SK-N-SH (cell line): ENCODE measurements around the gene BMP7. TPM values are rescaled to one million over a fixed set of nuclear protein-coding genes. Genes with fewer than 3 reads are reported as not detected.

Source experiments
- CTCF ChIA-PET: fragments of 300-600, 350-600 bp; formaldehyde crosslinking; extraction: SDS; loops from one replicate; lab custom pipeline; 2021; lab: Yijun Ruan, JAX
- POLR2A ChIA-PET: fragments of 350-600 bp; sonication (Branson Sonifier 250); formaldehyde crosslinking; extraction: SDS; loops from one replicate; lab custom pipeline; 2020; ENCODE audit warnings: antibody characterized with exemption, inconsistent platforms; lab: Yijun Ruan, JAX
- DNase-seq: peaks from one replicate; pipeline ENCODE4 v3.0.0; 2012
- H2AFZ ChIP-seq: fragments of 200-600 bp; sonication (generic); 2 replicates; pipeline ENCODE4 v1.8.1; 2016; ENCODE audit warnings: antibody characterized with exemption, mild to moderate bottlenecking, low read depth
- H3F3A ChIP-seq: fragments of 200-600 bp; sonication (generic); replicated peaks from 2 replicates; pipeline ENCODE3; 2016; ENCODE audit warnings: antibody characterized with exemption, mild to moderate bottlenecking; ENCODE audit not compliant: insufficient read depth
- H3K27ac ChIP-seq, 2 experiments: fragments of 200-500 bp in 1 of 2; fragments of 200-600 bp in 1 of 2; sonication (Bioruptor generic) in 1 of 2; sonication (generic), shearing (Covaris generic) in 1 of 2; 2 replicates each; pipeline versions ENCODE4 v1.5.1 to v1.6.1; 2014 to 2016; ENCODE audit warnings: low read depth in 2 of 2, inconsistent platforms in 1 of 2, low read length in 1 of 2, mild to moderate bottlenecking in 1 of 2, mixed read lengths in 1 of 2
- H3K27me3 ChIP-seq: fragments of 200-600 bp; sonication (generic), shearing (Covaris generic); 2 replicates; pipeline ENCODE4 v1.6.1; 2016; ENCODE audit warnings: mixed run types; ENCODE audit not compliant: insufficient read depth
- H3K36me3 ChIP-seq, 2 experiments: fragments of 200-500 bp in 1 of 2; fragments of 200-600 bp in 1 of 2; sonication (Bioruptor generic) in 1 of 2; sonication (generic) in 1 of 2; replicated peaks in 1 of 2; 2 replicates each; pipeline versions ENCODE3 to v1.5.1; 2014 to 2016; ENCODE audit warnings: low read length in 1 of 2, mild to moderate bottlenecking in 1 of 2; ENCODE audit not compliant: insufficient read depth in 2 of 2, control insufficient read depth in 1 of 2
- H3K4me1 ChIP-seq, 2 experiments: fragments of 200-500 bp in 1 of 2; fragments of 200-600 bp in 1 of 2; sonication (Bioruptor generic) in 1 of 2; sonication (generic), shearing (Covaris generic) in 1 of 2; 2 replicates each; pipeline versions ENCODE4 v1.5.1 to v1.6.1; 2014 to 2016; ENCODE audit warnings: low read depth in 1 of 2, low read length in 1 of 2, mixed run types in 1 of 2; ENCODE audit not compliant: insufficient read depth in 2 of 2, control insufficient read depth in 1 of 2
- H3K4me2 ChIP-seq: fragments of 200-600 bp; sonication (generic), shearing (Covaris generic); 2 replicates; pipeline ENCODE4 v1.6.1; 2017; ENCODE audit warnings: mixed run types
- H3K4me3 ChIP-seq, 2 experiments: fragments of 200-500 bp in 1 of 2; fragments of 200-600 bp in 1 of 2; sonication (Bioruptor generic) in 1 of 2; sonication (generic), shearing (Covaris generic) in 1 of 2; 2 replicates each; pipeline versions ENCODE4 v1.5.1 to v1.8.1; 2014 to 2016; ENCODE audit warnings: low read depth in 2 of 2, inconsistent platforms in 1 of 2, low read length in 1 of 2, mild to moderate bottlenecking in 1 of 2, mixed read lengths in 1 of 2, moderate library complexity in 1 of 2
- H3K79me2 ChIP-seq: fragments of 200-600 bp; sonication (generic); 2 replicates; pipeline ENCODE4 v1.8.1; 2017; ENCODE audit warnings: mild to moderate bottlenecking; ENCODE audit not compliant: insufficient read depth
- H3K9ac ChIP-seq: fragments of 200-600 bp; sonication (generic); 2 replicates; pipeline ENCODE4 v1.6.1; 2017; ENCODE audit warnings: mixed run types
- H3K9me2 ChIP-seq: fragments of 200-600 bp; sonication (generic); 2 replicates; pipeline ENCODE4 v1.6.1; 2017; ENCODE audit warnings: mixed run types
- H3K9me3 ChIP-seq: fragments of 200-600 bp; sonication (generic); 2 replicates; pipeline ENCODE4 v1.6.1; 2017; ENCODE audit warnings: mixed run types, mild to moderate bottlenecking, moderate library complexity
- H4K20me1 ChIP-seq: fragments of 200-600 bp; sonication (generic); 2 replicates; pipeline ENCODE4 v1.6.1; 2017; ENCODE audit warnings: mild to moderate bottlenecking, mixed run types; ENCODE audit not compliant: insufficient read depth
- ELF1 ChIP-seq: IDR thresholded peaks from 2 replicates; pipeline ENCODE4 v1.4.0; 2012
- EZH2phosphoT487 ChIP-seq: fragments of 200-600 bp; sonication (generic); IDR thresholded peaks from 2 replicates; pipeline ENCODE4 v1.6.1; 2017; ENCODE audit warnings: low read depth, mixed run types, mild to moderate bottlenecking, antibody characterized with exemption, moderate library complexity, borderline replicate concordance
- FOXJ3 ChIP-seq: sonication (generic); formaldehyde crosslinking; IDR thresholded peaks from 2 replicates; pipeline ENCODE4 v1.5.1; 2020; ENCODE audit warnings: mild to moderate bottlenecking, missing genetic modification reagents
- FOXM1 ChIP-seq: IDR thresholded peaks from 2 replicates; pipeline ENCODE4 v1.4.0; 2012; ENCODE audit warnings: low read depth, mild to moderate bottlenecking
- GABPA ChIP-seq: IDR thresholded peaks from 2 replicates; pipeline ENCODE4 v1.4.0; 2012; ENCODE audit warnings: low read depth, mild to moderate bottlenecking
- GATA2 ChIP-seq: sonication (generic); formaldehyde crosslinking; IDR thresholded peaks from 2 replicates; pipeline ENCODE4 v1.5.0; 2020; ENCODE audit warnings: mild to moderate bottlenecking, missing genetic modification reagents
- JUND ChIP-seq: IDR thresholded peaks from 2 replicates; pipeline ENCODE4 v1.4.0; 2012
- MXI1 ChIP-seq: IDR thresholded peaks from 2 replicates; pipeline ENCODE4 v1.6.1; 2012; ENCODE audit warnings: mild to moderate bottlenecking, low read depth, low read length, improper control_type of control experiment
- POLR2AphosphoS5 ChIP-seq: IDR thresholded peaks from 2 replicates; pipeline ENCODE4 v1.6.1; 2012; ENCODE audit warnings: low read depth, low read length
- SIN3A ChIP-seq: IDR thresholded peaks from 2 replicates; pipeline ENCODE4 v1.6.1; 2012; ENCODE audit warnings: low read depth, mild to moderate bottlenecking, low read length, moderate library complexity, borderline replicate concordance
- TAF1 ChIP-seq: IDR thresholded peaks from 2 replicates; pipeline ENCODE4 v1.6.1; 2012; ENCODE audit warnings: low read depth, mild to moderate bottlenecking, low read length, moderate library complexity, borderline replicate concordance
- USF1 ChIP-seq: IDR thresholded peaks from 2 replicates; pipeline ENCODE4 v1.4.0; 2012; ENCODE audit warnings: low read depth, borderline replicate concordance
- YY1 ChIP-seq: IDR thresholded peaks from 2 replicates; pipeline ENCODE4 v1.4.0; 2012; ENCODE audit warnings: low read depth, mild to moderate bottlenecking
- WGBS: methylation state at CpG from one replicate; pipeline ENCODE4 v1.1.6; 2017; ENCODE audit warnings: low lambda C conversion rate; 5-methylcytosine and 5-hydroxymethylcytosine counted together
- polyA plus RNA-seq, 3 experiments: library from polyadenylated mRNA; depleted of rRNA; stranded (reverse); fragments of >200 nt; gene quantifications; 2 replicates each; pipeline ENCODE4 v1.2.3, GENCODE V29; 2012
- TF ChIP-seq, protein P1 (sequence below): IDR thresholded peaks from 2 replicates; pipeline ENCODE4 v1.6.1; 2012; ENCODE audit warnings: mild to moderate bottlenecking, low read depth, low read length, moderate library complexity
- TF ChIP-seq, protein P2 (sequence below): fragments of 200-600 bp; sonication (generic); IDR thresholded peaks from 2 replicates; pipeline ENCODE4 v1.6.1; 2017; ENCODE audit warnings: antibody characterized with exemption, mild to moderate bottlenecking, moderate library complexity
- TF ChIP-seq, protein P3 (sequence below): fragments of 150-350 bp; IDR thresholded peaks from 2 replicates; pipeline ENCODE4 v1.6.1; 2017; ENCODE audit warnings: antibody characterized with exemption, low read length, low read depth, borderline replicate concordance
- TF ChIP-seq, protein P4 (sequence below): IDR thresholded peaks from 2 replicates; pipeline ENCODE4 v1.4.0; 2012; ENCODE audit warnings: low read depth, borderline replicate concordance

Gene BMP7
- polyA plus RNA-seq, 1 of the 3 experiments (the other 2 are of a cell fraction), result not detected

DNA sequence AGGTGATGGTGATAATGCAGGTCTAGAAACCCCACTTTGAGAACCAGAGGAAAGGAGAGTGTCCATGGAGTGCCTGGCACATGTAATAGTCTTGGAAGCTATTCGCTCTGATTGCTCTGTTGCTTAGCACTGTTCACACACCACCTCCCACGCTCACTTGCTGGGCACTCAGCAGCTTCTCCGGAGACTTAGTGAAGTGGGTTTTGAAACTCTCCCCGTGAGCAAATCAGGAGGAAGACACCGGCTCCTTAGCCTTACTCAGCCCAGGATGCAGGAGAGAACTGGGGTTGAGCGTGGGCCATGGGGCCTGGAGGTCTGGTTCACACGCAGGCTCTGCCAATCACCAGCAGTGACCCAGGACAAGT is 22.2 kb downstream of the BMP7 start:
- H4K20me1 ChIP-seq, result no peaks in the 10 kb centered on the region
- no peak overlapping the region for H3K9ac ChIP-seq
- no peak for TF ChIP-seq FOXM1
- no peak for TF ChIP-seq YY1
- TF ChIP-seq, protein P1, sequence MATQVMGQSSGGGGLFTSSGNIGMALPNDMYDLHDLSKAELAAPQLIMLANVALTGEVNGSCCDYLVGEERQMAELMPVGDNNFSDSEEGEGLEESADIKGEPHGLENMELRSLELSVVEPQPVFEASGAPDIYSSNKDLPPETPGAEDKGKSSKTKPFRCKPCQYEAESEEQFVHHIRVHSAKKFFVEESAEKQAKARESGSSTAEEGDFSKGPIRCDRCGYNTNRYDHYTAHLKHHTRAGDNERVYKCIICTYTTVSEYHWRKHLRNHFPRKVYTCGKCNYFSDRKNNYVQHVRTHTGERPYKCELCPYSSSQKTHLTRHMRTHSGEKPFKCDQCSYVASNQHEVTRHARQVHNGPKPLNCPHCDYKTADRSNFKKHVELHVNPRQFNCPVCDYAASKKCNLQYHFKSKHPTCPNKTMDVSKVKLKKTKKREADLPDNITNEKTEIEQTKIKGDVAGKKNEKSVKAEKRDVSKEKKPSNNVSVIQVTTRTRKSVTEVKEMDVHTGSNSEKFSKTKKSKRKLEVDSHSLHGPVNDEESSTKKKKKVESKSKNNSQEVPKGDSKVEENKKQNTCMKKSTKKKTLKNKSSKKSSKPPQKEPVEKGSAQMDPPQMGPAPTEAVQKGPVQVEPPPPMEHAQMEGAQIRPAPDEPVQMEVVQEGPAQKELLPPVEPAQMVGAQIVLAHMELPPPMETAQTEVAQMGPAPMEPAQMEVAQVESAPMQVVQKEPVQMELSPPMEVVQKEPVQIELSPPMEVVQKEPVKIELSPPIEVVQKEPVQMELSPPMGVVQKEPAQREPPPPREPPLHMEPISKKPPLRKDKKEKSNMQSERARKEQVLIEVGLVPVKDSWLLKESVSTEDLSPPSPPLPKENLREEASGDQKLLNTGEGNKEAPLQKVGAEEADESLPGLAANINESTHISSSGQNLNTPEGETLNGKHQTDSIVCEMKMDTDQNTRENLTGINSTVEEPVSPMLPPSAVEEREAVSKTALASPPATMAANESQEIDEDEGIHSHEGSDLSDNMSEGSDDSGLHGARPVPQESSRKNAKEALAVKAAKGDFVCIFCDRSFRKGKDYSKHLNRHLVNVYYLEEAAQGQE, result no peak
- TF ChIP-seq SIN3A, result no peak
- TF ChIP-seq, protein P2, sequence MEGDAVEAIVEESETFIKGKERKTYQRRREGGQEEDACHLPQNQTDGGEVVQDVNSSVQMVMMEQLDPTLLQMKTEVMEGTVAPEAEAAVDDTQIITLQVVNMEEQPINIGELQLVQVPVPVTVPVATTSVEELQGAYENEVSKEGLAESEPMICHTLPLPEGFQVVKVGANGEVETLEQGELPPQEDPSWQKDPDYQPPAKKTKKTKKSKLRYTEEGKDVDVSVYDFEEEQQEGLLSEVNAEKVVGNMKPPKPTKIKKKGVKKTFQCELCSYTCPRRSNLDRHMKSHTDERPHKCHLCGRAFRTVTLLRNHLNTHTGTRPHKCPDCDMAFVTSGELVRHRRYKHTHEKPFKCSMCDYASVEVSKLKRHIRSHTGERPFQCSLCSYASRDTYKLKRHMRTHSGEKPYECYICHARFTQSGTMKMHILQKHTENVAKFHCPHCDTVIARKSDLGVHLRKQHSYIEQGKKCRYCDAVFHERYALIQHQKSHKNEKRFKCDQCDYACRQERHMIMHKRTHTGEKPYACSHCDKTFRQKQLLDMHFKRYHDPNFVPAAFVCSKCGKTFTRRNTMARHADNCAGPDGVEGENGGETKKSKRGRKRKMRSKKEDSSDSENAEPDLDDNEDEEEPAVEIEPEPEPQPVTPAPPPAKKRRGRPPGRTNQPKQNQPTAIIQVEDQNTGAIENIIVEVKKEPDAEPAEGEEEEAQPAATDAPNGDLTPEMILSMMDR, result no peak
- TF ChIP-seq POLR2AphosphoS5, result no peak
- TF ChIP-seq, protein P3, sequence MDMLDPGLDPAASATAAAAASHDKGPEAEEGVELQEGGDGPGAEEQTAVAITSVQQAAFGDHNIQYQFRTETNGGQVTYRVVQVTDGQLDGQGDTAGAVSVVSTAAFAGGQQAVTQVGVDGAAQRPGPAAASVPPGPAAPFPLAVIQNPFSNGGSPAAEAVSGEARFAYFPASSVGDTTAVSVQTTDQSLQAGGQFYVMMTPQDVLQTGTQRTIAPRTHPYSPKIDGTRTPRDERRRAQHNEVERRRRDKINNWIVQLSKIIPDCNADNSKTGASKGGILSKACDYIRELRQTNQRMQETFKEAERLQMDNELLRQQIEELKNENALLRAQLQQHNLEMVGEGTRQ, result no peak
- TF ChIP-seq MXI1, result no peak
- no peak for TF ChIP-seq GATA2
- no peak for TF ChIP-seq EZH2phosphoT487
- TF ChIP-seq JUND, result no peak
- no peak for TF ChIP-seq FOXJ3 (CRISPR knock-in tag)
- TF ChIP-seq ELF1, result no peak
- no peak for TF ChIP-seq GABPA
- TF ChIP-seq, protein P4, sequence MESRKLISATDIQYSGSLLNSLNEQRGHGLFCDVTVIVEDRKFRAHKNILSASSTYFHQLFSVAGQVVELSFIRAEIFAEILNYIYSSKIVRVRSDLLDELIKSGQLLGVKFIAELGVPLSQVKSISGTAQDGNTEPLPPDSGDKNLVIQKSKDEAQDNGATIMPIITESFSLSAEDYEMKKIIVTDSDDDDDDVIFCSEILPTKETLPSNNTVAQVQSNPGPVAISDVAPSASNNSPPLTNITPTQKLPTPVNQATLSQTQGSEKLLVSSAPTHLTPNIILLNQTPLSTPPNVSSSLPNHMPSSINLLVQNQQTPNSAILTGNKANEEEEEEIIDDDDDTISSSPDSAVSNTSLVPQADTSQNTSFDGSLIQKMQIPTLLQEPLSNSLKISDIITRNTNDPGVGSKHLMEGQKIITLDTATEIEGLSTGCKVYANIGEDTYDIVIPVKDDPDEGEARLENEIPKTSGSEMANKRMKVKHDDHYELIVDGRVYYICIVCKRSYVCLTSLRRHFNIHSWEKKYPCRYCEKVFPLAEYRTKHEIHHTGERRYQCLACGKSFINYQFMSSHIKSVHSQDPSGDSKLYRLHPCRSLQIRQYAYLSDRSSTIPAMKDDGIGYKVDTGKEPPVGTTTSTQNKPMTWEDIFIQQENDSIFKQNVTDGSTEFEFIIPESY, result no peak
- no peak for TF ChIP-seq TAF1
- no peak for TF ChIP-seq USF1
- TF ChIP-seq, all 33 proteins: peak for 0
- no peak for DNase-seq
- 63% methylated on average over 6 of the region's 7 CpGs for WGBS
- Histone ChIP-seq H3K4me2 (no peak overlapping the region), H3K9me3 (no peaks in the 10 kb centered on the region), H3F3A (no peaks in the 10 kb centered on the region), H3K27me3 (no peaks in the 10 kb centered on the region), H2AFZ (no peak overlapping the region), H3K79me2 (no peaks in the 10 kb centered on the region), H3K4me3 (no peak overlapping the region), H3K9me2 (no peaks in the 10 kb centered on the region), H3K27ac (peak overlapping the region in 1 of 2 experiments; percentile 78; a peak in 2 of 4 replicates), H3K36me3 (no peaks in the 10 kb centered on the region), H3K4me1 (peaks cover 0 to 38% of the 10 kb centered on the region in 2 experiments; a peak in 1 of 4 replicates)
- ChIA-PET CTCF (interaction anchor here (0.7 to 6.0 kb wide), 21 partner anchors 8 to 159 kb away, joined by 3 to 38 read pairs (median 5); partner anchors contain the start of gene SPO11), POLR2A (no interaction called here)
